ENCODE data around the gene RPS3A. TPM values are rescaled to one million over a fixed set of nuclear protein-coding genes. Genes with fewer than 3 reads are reported as not detected.

Gene RPS3A
- total and polyA plus RNA-seq, 5 donors from 2014 or later: 1,992 to 5,128 (median 2,535) TPM

Other genes starting within 250 kb of the RPS3A start
- 95.3 TPM for gene LRBA, start 84.3 kb upstream of the RPS3A start, total RNA-seq
- 10 to 100 TPM; 23.0 to 26.9 (median 24.5) TPM for gene LRBA, start 84.3 kb upstream of the RPS3A start, polyA plus RNA-seq
- gene PRSS48, start 177.5 kb downstream of the RPS3A start, total RNA-seq: not detected
- gene PRSS48, start 177.5 kb downstream of the RPS3A start, polyA plus RNA-seq: not detected
- gene SH3D19, start 226.0 kb downstream of the RPS3A start, total RNA-seq: not detected
- gene SH3D19, start 226.0 kb downstream of the RPS3A start, polyA plus RNA-seq: 1 to 10 TPM in 1 of 4 donors, under 1 TPM in 3; 0.37 to 2.4 (median 0.83) TPM

Data from CD4-positive, CD25-positive, alpha-beta regulatory T cell (primary cell).